ENCODE measurements around the gene JARID2.
"Not testable (repeated sequence)": the region's sequence is repeated elsewhere in the genome, so short reads cannot be mapped to it uniquely, and the experiment has no call there.

The JARID2 gene

DNA sequence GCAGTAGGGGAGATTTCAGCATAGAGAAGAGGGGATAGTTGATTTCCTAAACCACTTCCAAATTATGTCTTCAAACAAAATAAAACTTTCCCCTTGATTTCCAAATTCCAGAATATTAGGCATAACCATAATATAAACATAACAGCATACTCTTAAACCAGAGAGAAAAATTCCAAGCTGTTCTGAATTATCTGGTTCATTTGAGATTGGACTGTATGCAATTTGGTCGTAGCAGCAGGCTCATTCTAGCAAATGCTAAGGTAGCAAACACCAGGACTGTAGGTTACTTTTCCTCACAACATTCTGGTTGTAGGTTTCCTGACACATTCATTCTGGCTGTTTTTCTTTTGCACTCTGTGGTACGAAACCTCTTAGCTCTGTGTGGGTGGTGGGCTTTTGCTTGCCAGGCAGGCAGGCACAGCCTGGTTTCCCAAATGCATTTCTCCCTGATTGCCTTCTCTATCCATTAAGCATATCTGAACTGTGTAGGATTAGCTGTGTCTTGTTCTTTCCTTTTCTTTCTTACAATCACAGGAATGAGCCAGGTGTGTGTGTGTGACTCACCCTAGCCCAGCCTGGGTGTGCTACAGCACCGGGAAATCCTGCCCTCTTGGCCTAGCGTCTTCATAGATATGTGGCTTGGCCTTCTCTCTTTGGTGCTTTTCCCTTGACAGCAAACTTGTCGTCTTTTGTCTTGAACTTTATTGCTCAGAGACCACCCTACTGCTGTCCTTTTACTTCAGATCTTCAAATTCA lies 77.1 kb downstream of the JARID2 start:
- peaks cover 32% of the 10 kb centered on the region for H3K4me1 ChIP-seq (ENCODE audit: control insufficient read depth, insufficient read depth, low read length)
- H3K9me3 ChIP-seq (ENCODE audit: control insufficient read depth, low read length) = no peaks in the 10 kb centered on the region
- no peak overlapping the region for H3K9ac ChIP-seq (ENCODE audit: low read length)
- no peaks in the 10 kb centered on the region for H3K36me3 ChIP-seq (ENCODE audit: control insufficient read depth, insufficient read depth, low read length, severe bottlenecking)
- H3K4me3 ChIP-seq (ENCODE audit: low read length) = no peak overlapping the region
- H3K27me3 ChIP-seq (replicated peaks; ENCODE audit: control insufficient read depth, insufficient read depth, low read length) = no peaks in the 10 kb centered on the region
- peak; percentile 86 for DNase-seq (ENCODE audit: low read depth)

DNA sequence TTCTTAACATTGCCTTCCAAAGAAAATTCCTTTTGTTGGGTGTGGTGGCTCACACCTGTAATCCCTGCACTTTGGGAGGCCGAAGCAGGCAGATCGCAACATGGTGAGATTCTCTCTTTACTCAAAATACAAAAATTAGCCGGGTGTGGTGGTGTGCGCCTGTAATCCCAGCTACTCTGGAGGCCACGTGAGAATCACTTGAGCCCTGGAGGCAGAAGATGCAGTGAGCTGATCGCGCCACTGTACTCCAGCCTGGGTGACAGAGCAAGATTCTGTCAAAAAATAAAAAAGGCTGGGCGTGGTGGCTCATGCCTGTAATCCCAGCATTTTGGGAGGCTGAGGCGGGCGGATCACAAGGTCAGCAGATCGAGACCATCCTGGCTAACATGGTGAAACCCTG lies 77.7 kb downstream of the JARID2 start:
- not testable (repeated sequence) for DNase-seq (ENCODE audit: low read depth); H3K9me3 ChIP-seq (ENCODE audit: control insufficient read depth, low read length); H3K9ac ChIP-seq (ENCODE audit: low read length); H3K36me3 ChIP-seq (ENCODE audit: control insufficient read depth, insufficient read depth, low read length, severe bottlenecking); H3K4me3 ChIP-seq (ENCODE audit: low read length); H3K27me3 ChIP-seq (replicated peaks; ENCODE audit: control insufficient read depth, insufficient read depth, low read length)
- H3K4me1 ChIP-seq (ENCODE audit: control insufficient read depth, insufficient read depth, low read length) = peaks cover 34% of the 10 kb centered on the region

DNA sequence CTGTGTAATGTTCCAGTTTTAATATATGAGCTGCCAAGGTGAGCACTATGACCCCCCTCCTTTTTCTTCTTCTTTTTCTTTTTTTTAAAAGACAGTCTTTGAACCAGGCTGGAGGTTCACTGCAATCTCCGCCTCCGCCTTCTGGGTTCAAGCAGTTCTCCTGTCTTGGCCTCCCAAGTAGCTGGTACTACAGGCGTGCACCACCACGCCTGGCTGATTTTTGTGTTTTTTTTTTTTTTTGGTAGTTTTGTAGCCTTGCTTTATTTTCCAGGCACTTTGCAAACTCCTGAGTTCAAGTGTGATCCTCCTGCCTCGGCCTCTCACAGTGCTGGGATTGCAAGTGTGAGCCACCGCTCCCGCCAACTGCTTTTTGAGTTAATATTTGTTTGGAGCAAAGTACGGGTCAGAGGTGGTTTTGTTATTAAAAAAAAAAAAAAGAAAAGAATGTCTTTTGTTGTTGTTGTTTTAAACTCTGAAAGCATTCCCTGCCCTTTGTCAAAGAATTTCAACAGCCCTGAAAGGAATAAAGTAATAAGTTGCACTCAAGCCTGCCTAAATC lies 78.6 kb downstream of the JARID2 start:
- Histone ChIP-seq H3K4me1 (ENCODE audit: control insufficient read depth, insufficient read depth, low read length) (peaks cover 43% of the 10 kb centered on the region), H3K9me3 (ENCODE audit: control insufficient read depth, low read length) (no peaks in the 10 kb centered on the region), H3K9ac (ENCODE audit: low read length) (no peak overlapping the region), H3K36me3 (ENCODE audit: control insufficient read depth, insufficient read depth, low read length, severe bottlenecking) (no peaks in the 10 kb centered on the region), H3K27me3 (replicated peaks; ENCODE audit: control insufficient read depth, insufficient read depth, low read length) (no peaks in the 10 kb centered on the region), H3K4me3 (ENCODE audit: low read length) (no peak overlapping the region)
- DNase-seq (ENCODE audit: low read depth) = peak; percentile 27

DNA sequence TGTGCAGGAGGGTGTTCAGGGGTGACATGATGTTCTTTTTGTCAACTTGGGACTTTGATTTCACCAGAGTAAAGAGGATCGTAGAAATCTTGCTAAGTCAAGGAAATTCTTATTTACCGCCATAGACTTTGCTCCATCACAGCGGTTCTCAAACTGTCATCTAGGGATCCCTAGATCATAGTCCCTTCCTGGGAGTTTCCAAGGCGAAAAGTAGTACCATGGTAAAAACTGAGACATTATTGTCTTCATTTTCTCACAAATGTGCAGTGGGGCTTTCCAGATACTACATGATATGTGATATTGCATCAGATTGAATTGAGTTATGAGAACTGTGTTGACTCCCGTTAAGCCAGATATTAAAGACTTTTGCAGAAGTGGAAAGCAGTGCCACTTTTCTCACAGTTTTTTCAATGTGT lies 79.7 kb downstream of the JARID2 start:
- Histone ChIP-seq H3K9me3 (ENCODE audit: control insufficient read depth, low read length) (no peaks in the 10 kb centered on the region), H3K4me1 (ENCODE audit: control insufficient read depth, insufficient read depth, low read length) (peaks cover 52% of the 10 kb centered on the region), H3K36me3 (ENCODE audit: control insufficient read depth, insufficient read depth, low read length, severe bottlenecking) (no peaks in the 10 kb centered on the region), H3K4me3 (ENCODE audit: low read length) (no peak overlapping the region), H3K9ac (ENCODE audit: low read length) (no peak overlapping the region), H3K27me3 (replicated peaks; ENCODE audit: control insufficient read depth, insufficient read depth, low read length) (no peaks in the 10 kb centered on the region)
- no peak for DNase-seq (ENCODE audit: low read depth)

DNA sequence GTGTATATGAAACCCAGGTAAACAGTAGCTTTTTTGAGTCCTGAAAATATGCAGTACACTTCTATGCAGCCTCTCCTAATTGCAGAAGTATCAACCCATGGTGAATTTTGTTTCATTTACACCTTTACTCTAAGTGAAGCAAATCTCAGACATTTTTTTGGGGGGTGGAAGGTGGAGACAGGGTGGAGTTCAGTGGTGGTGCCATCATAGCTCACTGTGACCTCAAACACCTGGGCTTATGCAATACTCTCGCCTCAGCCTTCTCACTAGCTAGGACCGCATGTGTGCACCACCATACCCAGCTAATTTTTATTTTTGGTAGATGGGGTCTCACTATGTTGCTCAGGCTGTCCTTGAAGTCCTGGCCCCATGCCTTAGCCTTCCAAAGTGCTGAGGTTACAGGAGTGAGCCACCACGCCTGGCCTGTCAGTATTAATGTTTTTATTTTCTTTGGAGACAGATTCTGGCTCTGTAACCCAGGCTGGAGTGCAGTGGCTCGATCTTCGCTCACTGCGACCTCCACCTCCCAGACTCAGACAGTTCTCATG lies 80.3 kb downstream of the JARID2 start:
- no peak overlapping the region for H3K9ac ChIP-seq (ENCODE audit: low read length)
- no peaks in the 10 kb centered on the region for H3K27me3 ChIP-seq (replicated peaks; ENCODE audit: control insufficient read depth, insufficient read depth, low read length)
- H3K36me3 ChIP-seq (ENCODE audit: control insufficient read depth, insufficient read depth, low read length, severe bottlenecking) = no peaks in the 10 kb centered on the region
- no peaks in the 10 kb centered on the region for H3K9me3 ChIP-seq (ENCODE audit: control insufficient read depth, low read length)
- DNase-seq (ENCODE audit: low read depth) = no peak
- no peak overlapping the region for H3K4me3 ChIP-seq (ENCODE audit: low read length)
- H3K4me1 ChIP-seq (ENCODE audit: control insufficient read depth, insufficient read depth, low read length) = peaks cover 53% of the 10 kb centered on the region

DNA sequence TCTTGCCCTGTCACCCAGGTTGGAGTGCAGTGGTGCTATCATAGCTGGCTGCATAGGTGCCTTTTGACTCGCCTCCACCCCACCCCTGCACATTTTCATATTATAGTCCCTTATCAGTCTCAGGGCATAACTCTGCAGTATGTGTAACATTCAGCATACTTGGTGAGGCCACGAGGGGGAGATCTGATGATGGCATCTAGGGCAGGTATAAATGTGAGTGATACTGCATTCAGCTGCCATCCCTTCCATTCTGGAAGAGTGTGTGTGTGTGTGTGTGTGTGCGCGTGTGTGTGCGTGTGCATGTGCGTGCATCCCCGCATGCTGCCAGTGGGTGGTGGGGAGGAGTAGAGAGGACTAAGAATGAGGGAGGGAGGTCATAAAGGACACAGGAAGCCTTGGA lies 81.4 kb downstream of the JARID2 start:
- Histone ChIP-seq H3K4me3 (ENCODE audit: low read length) (no peak overlapping the region), H3K4me1 (ENCODE audit: control insufficient read depth, insufficient read depth, low read length) (peaks cover 56% of the 10 kb centered on the region), H3K9ac (ENCODE audit: low read length) (no peak overlapping the region), H3K27me3 (replicated peaks; ENCODE audit: control insufficient read depth, insufficient read depth, low read length) (no peaks in the 10 kb centered on the region), H3K36me3 (ENCODE audit: control insufficient read depth, insufficient read depth, low read length, severe bottlenecking) (no peaks in the 10 kb centered on the region), H3K9me3 (ENCODE audit: control insufficient read depth, low read length) (no peaks in the 10 kb centered on the region)
- no peak for DNase-seq (ENCODE audit: low read depth)

DNA sequence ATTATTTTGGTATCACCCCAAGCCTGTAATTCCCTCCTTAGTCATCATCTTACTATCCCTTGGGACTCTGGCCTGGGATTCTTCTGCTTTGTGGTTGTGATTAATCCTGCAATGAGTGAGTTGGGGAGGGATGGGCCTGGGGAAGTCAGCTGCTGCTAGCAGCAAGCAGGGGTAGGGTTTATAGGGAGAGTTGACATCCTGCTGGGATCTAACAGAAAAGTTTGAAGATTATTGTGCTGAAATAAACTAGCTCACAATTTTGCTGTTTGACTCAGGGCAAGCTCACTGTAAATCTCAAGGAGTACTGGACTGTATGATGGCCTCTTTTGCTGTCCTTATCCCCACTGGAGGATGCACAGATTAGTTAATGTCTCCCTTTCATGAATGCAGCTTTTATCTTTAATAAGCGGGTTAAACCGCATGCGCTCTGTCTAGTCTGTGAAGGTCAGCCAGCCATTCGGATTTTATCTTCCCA lies 83.4 kb downstream of the JARID2 start:
- Histone ChIP-seq H3K36me3 (ENCODE audit: control insufficient read depth, insufficient read depth, low read length, severe bottlenecking) (no peaks in the 10 kb centered on the region), H3K9me3 (ENCODE audit: control insufficient read depth, low read length) (no peaks in the 10 kb centered on the region), H3K4me1 (ENCODE audit: control insufficient read depth, insufficient read depth, low read length) (peaks cover 48% of the 10 kb centered on the region), H3K4me3 (ENCODE audit: low read length) (peak overlapping the region; percentile 5), H3K9ac (ENCODE audit: low read length) (peak overlapping the region; percentile 14), H3K27me3 (replicated peaks; ENCODE audit: control insufficient read depth, insufficient read depth, low read length) (no peaks in the 10 kb centered on the region)
- DNase-seq (ENCODE audit: low read depth) = peak; percentile 61

DNA sequence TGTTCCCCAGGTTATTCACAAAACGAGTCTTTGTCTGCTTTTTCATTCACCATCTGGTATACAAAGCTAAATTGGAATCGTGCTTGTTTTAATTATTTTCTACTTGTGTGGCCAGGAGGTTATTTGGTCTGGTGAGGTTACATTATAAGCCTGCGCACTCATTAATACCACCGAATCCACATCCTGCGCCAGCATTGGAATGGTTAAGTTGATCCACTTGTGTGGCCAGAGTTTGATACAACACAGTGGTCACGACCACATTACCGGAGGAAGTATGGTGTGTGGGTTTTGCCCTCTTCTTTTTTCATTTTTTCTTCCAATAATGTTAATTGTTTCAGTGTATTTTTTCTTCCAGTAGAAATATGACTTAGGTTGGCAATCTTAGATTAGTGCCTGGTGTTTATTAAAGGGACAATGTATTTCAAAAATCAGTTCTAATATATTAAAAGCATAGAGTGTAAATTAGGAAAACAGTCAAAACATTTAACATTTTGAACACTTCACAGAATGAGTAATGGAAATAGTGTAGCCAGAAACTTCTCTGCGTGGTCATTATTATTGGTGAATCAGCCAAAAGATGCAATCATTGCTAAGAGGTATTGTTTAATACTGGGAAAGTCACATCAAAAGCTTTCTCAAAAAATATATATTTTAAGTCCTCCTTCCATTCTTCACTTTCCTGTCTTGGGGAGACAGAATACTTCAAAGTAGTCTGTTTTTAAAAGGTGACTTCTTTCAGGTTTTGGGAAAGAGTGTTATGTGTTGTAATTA lies 84.5 kb downstream of the JARID2 start:
- Histone ChIP-seq H3K27me3 (replicated peaks; ENCODE audit: control insufficient read depth, insufficient read depth, low read length) (no peaks in the 10 kb centered on the region), H3K9me3 (ENCODE audit: control insufficient read depth, low read length) (no peaks in the 10 kb centered on the region), H3K9ac (ENCODE audit: low read length) (peak overlapping the region; percentile 14), H3K4me3 (ENCODE audit: low read length) (peak overlapping the region; percentile 5), H3K36me3 (ENCODE audit: control insufficient read depth, insufficient read depth, low read length, severe bottlenecking) (no peaks in the 10 kb centered on the region), H3K4me1 (ENCODE audit: control insufficient read depth, insufficient read depth, low read length) (peaks cover 42% of the 10 kb centered on the region)
- no peak for DNase-seq (ENCODE audit: low read depth)

DNA sequence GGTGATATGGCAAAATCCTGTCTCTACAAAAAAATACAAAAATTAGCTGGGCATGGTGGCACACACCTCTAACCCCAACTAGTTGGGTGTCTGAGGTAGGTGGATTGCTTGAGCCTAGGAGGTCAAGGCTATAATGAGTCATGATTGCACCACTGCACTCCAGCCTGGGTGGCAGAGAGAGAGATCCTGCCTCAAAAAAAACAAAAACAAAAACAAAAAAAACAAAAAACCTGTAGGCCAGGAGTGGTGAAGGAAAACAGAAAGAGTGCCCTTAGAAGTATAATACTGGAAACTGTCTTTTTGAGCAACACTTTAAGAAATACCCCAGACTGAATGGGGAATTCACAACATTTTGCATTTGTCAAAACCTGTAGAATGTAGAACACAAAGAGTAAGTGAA lies 85.3 kb downstream of the JARID2 start:
- H3K27me3 ChIP-seq (replicated peaks; ENCODE audit: control insufficient read depth, insufficient read depth, low read length) = no peaks in the 10 kb centered on the region
- no peak overlapping the region for H3K4me3 ChIP-seq (ENCODE audit: low read length)
- H3K4me1 ChIP-seq (ENCODE audit: control insufficient read depth, insufficient read depth, low read length) = peaks cover 38% of the 10 kb centered on the region
- H3K9me3 ChIP-seq (ENCODE audit: control insufficient read depth, low read length) = no peaks in the 10 kb centered on the region
- no peaks in the 10 kb centered on the region for H3K36me3 ChIP-seq (ENCODE audit: control insufficient read depth, insufficient read depth, low read length, severe bottlenecking)
- H3K9ac ChIP-seq (ENCODE audit: low read length) = no peak overlapping the region
- DNase-seq (ENCODE audit: low read depth) = peak; percentile 14

DNA sequence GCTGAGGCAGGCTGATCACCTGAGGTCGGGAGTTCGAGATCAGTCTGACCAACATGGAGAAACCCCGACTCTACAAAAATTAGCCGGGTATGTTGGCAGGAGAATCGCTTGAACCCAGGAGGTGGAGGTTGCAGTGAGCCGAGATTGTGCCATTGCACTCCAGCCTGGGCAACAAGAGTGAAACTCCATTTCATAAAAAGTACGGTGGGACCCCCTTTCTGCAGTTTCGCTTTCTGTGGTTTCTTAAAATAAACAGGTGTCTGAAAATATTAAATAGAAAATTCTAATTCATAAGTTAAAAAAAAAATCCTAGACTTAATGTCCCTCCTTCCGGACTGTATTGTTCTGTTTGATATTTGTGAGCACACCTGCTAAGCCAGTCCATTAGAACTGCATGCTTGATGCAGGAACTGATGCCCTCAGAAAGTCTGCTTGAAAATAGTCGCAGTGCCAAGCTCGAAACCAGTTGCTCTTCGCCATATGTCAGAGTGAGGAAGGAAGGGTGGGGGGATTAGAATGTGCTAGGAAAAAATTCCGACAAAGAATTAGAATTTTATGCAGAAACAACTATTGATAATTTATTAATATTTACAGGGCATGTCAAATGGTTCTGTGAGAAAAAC lies 85.9 kb downstream of the JARID2 start:
- Histone ChIP-seq H3K4me1 (ENCODE audit: control insufficient read depth, insufficient read depth, low read length) (peaks cover 38% of the 10 kb centered on the region), H3K4me3 (ENCODE audit: low read length) (no peak overlapping the region), H3K36me3 (ENCODE audit: control insufficient read depth, insufficient read depth, low read length, severe bottlenecking) (no peaks in the 10 kb centered on the region), H3K27me3 (replicated peaks; ENCODE audit: control insufficient read depth, insufficient read depth, low read length) (no peaks in the 10 kb centered on the region), H3K9me3 (ENCODE audit: control insufficient read depth, low read length) (no peaks in the 10 kb centered on the region), H3K9ac (ENCODE audit: low read length) (no peak overlapping the region)
- DNase-seq (ENCODE audit: low read depth) = no peak

DNA sequence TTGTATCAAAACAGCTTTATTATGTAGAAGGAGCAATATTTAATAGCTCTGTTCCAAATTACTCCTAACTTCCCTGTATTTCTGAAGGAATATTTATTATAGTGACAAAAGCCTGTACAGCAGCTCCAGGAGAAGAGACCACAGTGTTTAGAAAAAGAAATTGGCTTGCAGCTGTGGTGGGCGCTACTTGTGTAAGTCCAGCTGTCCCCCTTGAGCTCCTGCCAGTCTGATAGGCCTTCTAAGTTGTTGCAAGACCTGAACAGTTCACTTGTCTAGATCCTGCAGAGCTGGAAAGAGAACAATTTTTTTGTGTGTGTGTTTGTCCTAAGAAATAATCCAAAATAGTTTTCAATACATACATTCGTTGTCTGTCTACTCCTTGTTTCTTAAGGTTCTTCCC lies 86.6 kb downstream of the JARID2 start:
- DNase-seq (ENCODE audit: low read depth) = no peak
- H3K36me3 ChIP-seq (ENCODE audit: control insufficient read depth, insufficient read depth, low read length, severe bottlenecking) = no peaks in the 10 kb centered on the region
- no peak overlapping the region for H3K4me3 ChIP-seq (ENCODE audit: low read length)
- H3K9ac ChIP-seq (ENCODE audit: low read length) = no peak overlapping the region
- no peaks in the 10 kb centered on the region for H3K9me3 ChIP-seq (ENCODE audit: control insufficient read depth, low read length)
- peaks cover 35% of the 10 kb centered on the region for H3K4me1 ChIP-seq (ENCODE audit: control insufficient read depth, insufficient read depth, low read length)
- no peaks in the 10 kb centered on the region for H3K27me3 ChIP-seq (replicated peaks; ENCODE audit: control insufficient read depth, insufficient read depth, low read length)

Data from adipocyte (in vitro differentiated cells).